Fibroblast of peridontal ligament (primary cell): ENCODE results near the gene CETP.
A peak's percentile ranks its signal among the peaks of the same experiment; 100 is the strongest.
"Not testable (repeated sequence)": the region's sequence is repeated elsewhere in the genome, so short reads cannot be mapped to it uniquely, and the experiment has no call there.

Source experiments
- DNase-seq: peaks from one replicate; pipeline ENCODE4 v3.0.0-alpha.2; 2010; ENCODE audit errors: extremely low read depth

Gene CETP

DNA sequence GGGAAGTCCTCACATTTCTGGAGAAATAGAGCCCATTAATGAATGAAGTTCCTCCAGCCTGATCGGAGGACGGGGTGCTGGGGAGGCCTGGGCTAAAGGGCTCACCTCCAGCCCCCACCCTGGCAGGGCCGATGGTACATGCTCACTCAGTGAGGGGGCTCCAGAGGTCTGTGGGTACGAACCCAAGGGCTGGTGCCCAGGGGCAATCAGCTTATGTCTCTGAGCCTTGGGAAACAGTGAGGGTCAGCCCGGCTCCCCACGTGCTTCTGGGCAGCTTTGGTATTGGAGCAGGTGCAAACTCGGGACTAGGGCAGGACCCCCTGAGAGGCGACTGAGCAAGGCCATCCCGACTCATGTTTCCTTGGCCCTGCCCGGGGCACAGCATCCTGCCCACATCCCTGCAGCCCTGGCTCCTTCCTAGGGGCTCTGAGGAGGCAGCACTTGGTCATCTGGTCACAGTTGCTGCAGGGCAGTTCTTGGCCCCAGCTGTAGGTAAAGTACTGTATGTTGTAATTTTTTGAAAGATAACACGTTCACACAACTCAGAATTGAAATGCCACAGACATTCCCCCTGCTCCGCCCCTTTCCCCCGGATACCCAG lies 969 bp upstream of the CETP start:
- no peak for DNase-seq

DNA sequence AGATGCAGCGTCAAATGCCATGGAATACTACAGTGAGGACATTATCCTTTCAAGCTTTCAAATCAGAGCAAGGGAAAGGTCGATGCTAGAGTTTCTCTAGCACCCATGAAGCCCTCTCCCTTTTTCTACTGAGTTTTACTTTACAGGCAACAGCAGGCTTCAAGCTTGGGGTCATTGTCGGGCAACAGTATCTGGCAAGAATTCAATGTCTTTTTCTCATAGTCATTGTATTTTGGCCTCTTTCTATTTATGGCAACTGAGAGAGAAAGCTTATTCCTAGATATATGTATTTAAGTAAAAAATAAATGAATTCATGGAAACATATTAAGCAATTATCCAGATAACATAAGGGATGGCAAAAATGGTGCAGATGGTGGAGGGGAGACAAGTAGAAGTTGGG lies 364 bp upstream of the CETP start:
- DNase-seq: peak; percentile 69

DNA sequence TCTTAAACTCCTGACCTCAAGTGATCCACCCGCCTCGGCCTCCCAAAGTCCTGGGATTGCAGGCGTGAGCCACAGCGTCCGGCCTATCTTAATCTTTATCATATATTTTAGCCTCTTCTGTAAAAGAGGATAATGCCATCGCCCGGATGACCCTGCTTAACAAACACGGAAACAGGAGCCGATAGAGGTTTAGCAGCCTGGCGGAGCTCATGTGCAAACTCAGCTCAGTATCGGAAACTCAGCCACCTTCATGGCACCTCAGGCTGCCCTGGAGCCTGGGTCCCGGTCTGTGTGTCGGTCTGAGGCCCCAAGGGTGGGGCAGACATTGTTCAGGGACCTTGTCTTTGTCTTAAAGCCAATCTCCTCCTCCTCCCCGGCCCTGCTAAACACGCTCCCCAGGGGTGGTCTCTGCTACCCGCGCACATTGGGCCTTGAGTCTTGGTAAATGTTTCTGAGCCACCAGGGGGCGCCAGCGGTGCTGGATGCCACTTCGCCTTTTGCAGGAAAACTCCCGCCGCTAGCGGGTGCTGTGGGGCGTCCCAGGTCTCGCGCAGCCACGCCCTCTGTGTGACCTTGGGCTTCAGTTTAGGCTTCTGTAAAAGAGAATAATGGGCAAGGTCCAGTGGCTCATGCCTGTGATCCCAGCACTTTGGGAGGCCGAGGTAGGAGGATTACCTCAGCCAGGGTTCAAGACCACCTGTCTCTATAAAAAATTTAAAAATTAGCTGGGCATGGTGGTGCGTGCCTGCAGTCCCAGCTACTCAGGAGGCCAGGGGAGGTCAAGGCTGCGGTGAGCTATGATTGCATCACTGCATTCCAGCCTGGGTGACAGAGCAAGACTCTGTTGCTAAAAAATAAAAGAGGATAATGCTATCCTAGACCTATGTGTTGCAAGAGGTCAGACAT lies 2.7 kb downstream of the CETP start:
- peak; percentile 79 for DNase-seq

DNA sequence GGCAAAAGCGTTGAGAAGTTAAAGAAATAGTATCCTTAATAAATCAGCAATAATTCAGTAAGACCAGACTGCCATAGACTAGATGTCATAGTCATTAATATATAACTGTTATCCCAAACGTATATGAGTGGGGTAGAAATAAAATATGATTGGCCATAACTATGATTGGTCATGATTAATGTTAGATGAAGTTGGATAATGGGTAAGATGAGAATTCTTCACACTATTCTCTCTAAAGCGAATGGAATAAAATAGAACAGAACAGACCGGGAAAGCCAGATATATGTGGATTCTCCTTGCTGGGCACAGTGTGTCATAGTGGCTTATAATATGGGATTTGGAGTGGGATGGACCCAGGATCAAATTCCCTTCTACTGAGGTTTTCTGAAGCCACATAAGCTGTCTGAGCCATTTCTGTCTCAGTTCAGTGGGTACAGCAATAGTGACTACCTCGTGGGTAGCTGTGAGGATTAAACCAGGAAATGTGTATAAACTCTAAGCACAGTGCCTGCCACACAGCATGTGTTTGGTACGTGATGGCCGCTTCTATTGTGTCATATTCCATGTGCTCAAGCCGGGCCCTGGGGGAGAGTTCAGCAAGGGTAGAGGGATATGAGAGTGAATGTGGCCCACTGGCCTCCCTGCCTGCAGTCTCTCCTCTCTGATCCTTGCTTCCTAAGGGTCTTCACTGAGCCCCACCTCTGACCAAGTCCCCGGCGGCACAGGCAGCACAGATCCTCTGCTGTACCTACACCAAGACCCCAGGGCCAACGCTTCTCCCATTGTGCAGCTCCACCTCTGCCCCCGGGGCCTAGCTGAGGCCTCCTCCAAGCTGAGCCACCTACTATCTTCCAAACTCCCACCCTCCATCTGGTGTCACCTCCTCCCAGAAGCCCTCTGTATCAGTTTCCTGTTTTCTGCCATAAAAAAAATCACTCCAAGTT lies 3.7 kb downstream of the CETP start:
- no peak for DNase-seq

DNA sequence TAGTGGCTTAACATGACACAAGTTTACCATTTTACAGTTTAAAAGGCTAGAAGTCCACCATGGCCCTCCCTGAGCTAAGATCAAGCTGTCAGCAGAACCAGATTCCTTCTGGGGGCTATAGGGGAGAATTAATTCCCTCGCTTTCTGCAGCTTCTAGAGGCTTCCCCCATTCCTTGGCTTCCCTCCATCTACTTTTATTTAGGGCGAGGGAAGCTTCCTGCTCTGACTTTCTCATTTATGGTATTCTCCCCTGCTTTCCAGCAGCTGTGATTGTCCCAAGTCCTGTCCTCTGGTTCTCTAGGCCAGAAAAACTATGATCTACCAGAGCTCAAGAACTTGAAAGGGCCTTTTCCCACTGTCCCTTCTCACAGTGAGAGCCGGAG lies 4.3 kb downstream of the CETP start:
- no peak for DNase-seq

DNA sequence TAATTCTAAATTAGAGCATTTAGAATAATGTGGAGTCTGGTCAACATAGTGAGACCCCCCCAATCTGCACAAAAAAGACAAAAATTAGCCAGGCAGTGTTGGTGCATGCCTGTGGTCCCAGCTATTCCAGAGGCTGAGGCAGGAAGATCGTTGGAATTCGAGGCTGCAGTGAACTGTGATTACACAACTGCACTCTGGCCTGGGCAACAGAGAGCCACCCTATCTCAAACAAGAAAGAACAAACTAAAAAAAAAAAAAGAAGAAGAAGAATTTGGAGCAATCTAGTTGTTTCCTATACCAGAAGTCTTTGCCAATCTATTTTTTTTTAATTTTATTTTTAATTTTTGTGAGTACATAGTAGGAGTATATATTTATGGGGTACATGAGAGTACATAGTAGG lies 6.0 kb downstream of the CETP start:
- DNase-seq: peak; percentile 53

DNA sequence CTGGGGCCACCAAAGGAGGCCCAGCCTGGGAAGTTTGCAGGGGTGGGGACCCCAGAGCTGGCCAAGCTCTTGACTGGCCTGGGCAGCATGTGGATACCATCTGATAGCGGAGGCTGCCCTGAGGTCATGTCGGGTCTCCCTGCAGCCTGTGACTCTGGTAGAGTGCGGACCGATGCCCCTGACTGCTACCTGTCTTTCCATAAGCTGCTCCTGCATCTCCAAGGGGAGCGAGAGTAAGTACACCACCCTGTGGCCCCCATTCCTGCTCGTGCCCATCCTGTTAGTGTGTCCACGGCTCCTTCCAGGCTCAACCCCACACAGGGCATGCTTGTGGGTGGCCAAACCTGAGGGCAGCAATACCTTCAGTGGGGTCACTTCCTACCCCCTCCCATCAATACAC lies 8.0 kb downstream of the CETP start:
- no peak for DNase-seq

DNA sequence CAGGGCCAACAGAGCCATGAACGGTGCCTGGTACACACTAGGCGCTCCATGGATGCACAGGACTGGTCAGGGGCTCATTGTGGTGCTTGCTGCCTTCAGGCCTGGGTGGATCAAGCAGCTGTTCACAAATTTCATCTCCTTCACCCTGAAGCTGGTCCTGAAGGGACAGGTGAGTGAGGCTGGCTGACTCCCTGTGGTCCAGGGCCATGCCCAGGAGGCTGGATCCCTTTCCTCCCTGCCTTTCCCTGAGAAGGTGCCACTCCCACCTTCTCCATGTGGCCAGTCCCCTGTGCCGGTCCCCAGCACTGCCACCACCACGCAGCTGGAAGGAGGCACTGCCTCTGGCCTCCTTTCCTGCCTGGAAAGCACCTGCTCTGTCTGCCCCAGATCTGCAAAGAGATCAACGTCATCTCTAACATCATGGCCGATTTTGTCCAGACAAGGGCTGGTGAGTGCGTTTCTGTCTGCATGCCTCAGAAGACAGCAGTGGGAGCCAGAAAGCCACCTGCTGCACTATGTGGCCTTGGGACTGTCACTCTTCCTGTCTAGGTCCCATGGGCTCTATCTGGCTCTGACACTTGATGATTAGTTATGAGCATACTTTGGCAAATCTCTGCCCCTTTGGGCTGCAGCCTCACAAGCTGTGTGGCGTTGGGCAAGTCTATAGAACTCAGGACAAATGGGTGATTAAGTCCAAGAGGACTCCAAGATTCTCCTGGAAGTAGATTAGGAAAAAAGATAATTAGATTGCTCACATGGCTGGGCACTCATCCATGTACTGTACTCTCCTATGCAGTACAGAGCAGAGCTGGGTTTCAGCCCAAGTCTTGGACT lies 9.4 kb downstream of the CETP start:
- DNase-seq: peak; percentile 50

DNA sequence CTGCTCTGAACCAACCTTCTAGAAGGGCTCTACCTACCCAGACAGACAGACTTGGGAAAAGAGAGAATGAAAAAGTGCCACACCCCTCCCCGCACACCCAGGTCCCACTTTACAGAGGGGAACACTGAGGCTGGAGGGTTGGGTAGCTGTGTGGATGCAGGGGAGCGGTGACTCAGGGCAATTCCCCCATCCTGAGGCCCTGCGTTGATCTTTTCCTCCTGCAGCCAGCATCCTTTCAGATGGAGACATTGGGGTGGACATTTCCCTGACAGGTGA lies 10.0 kb downstream of the CETP start:
- no peak for DNase-seq

DNA sequence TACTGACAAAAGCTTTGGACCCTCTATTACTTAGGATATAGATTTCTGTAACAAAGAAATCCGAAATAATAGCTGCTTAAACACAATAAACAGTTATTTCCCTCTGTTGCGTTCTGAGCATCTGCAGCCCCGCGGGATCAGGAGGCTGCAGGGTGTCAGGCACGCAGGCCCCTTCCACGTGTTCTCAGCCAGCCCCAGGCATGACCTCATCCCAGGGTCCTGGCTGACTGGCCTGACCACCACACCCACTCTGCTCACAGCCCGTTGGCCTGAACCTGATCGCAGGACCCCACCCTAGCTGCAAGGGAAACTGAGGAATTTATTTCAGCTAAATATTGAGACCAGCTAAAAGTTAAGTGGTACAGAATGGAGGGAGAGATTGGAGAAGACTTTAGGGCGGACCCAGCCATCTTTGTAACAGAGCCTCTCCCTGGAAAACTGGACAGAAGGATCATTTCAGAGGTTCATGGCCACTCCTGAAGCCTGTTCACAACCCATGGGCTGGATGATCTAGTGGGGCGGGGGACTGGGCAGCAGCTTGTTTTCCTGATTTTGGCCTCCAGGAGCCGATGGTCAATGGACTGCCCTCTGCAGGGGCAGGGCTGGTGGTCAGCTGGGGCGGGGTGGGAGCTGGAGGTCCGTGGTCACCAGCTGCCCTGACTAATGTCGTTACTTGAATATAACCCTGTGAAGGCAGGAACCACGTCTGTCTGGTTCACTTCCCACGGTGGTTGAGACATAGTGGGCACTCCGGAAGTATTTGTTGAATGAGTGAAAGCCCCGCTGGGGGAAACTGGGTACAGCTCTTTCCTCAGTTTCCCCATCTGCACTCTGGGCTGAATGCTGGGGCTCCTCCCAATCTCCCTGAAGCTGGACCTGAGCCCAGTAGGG lies 10.9 kb downstream of the CETP start:
- DNase-seq: no peak

DNA sequence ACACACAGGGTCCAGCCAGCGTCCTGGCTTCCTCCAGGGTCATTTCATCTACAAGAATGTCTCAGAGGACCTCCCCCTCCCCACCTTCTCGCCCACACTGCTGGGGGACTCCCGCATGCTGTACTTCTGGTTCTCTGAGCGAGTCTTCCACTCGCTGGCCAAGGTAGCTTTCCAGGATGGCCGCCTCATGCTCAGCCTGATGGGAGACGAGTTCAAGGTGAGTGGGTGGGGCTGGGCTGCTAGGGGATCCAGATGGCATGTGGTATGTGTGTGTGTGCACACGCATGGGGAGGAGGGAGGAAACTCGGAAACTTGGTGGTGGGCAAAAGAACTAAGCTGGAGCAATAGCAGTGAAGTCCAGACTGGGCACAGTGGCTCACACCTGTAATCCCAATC lies 11.5 kb downstream of the CETP start:
- DNase-seq: no peak

DNA sequence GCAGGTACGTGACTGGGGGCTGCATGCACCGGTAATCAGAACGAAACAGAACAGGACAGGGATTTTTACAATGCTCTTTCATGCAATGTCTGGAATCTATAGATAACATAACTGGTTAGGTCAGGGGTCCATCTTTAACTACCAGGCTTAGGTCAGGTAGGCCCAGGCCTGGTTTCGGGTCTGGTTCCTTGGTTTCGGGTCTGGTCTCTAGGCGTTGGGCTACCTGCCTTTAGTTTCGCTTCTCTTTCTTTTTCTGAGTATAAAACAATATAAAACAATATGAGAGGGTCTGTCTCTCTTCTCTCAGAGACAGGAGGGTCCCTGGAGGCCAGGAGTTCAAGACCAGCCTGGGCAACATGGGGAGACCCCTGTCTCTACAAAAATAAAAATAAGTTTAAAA lies 12.1 kb downstream of the CETP start:
- not testable (repeated sequence) for DNase-seq

DNA sequence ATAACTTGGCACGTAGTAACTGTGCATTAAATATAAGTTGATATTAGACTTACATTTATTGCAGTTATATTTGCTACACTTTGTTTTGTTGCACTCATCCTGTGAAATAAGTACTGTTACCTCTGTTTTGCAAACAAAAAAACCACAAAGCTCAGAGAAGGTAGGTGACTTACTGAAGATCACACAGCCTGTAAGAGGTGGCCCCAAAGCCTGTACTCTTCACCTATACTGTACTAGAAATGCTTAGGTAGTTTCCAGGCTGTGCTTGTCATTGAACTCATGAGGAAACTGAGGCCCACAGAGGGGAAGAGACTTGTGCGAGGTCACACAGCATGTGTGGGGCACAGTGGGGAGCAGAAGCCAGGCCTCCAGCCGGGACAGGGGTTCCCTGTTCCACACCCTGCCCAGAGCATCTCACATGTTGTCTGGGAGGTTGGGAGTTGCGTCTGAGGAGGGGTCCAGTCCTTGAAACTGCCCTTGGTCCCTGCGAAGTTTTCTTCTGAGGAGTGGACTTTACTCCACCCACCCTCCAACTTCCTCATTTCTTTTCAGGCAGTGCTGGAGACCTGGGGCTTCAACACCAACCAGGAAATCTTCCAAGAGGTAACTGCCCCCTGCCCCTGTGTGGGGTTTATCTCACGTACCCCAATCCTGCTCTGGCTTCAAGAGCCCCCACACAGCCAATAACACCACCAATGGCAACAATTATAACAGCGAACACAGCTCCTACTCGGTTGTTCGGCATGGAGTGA lies 13.0 kb downstream of the CETP start:
- DNase-seq: no peak

DNA sequence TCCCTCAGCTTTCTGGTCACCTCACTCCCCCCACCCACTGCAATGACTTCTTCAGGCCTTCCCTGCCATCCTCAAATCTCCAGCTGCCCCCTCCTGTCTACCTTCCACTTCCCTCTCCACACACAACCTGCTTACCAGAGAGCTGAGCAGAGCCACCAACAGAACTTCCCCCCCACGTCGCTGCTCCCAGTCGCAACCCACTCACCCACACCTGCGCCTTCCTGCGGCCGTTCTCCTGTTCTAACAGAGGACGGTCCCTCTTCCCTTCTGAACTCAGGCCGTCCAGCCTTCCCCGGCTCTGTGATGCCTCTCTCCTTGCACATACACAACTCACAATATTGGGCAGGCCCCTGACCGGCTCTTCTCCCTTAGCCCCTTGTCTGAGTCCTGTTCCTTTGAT lies 14.0 kb downstream of the CETP start:
- no peak for DNase-seq

DNA sequence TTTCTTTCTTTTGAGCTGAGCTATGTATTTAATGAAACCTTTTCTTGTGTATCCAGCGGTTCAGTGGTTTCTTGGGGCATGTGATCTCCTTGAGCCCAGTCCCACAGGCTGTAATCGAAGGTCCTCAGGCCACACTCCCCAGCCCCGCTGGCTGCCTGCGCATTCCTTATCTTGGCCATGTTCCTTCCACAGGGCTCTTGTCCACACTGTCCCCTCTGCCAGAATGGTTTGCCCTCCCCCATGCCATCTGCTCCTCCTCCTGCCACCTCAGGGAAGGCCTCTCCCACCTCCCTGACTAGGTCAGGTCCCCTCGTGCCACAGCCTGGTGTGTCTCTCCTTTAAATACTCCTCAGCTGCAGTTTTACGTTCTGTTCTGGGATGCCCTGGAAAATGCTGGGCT lies 15.5 kb downstream of the CETP start:
- no peak for DNase-seq

DNA sequence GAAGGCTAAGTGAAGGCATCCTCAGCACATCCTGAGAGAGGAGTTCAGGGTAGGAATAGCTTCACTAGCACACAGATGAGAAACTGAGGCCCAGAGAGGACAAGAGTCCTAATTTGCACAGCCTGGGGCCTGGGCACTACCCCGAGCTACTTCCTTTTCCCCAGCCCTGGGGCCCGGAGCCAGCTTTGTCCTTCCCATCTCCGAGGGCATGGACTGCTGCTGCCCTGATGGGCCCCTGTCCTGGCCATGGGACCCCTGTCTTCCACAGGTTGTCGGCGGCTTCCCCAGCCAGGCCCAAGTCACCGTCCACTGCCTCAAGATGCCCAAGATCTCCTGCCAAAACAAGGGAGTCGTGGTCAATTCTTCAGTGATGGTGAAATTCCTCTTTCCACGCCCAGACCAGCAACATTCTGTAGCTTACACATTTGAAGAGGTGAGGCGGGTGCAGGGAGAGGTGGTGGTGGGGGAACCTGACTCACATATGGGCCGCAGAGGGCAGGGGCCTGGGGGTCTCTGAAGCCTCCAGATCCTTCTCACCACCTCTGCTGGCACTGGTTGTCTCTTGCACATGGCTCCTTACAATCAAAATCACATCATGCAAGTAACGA lies 16.2 kb downstream of the CETP start:
- DNase-seq: no peak

DNA sequence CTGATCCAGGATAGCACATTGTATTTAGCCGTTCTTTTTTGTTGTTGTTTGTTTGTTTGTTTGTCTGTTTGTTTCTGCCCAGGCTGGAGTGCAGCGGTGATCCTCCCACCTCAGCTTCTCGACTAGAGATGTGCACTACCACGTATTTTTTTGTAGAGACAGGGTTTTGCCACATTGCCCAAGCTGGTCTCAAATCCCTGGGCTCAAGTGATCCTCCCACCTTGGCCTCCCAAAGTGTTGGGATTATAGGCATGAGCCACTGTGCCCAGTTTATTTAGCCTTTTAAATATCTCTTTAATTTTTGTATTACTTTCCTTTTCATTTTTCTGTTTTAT lies 18.4 kb downstream of the CETP start:
- DNase-seq: no peak

DNA sequence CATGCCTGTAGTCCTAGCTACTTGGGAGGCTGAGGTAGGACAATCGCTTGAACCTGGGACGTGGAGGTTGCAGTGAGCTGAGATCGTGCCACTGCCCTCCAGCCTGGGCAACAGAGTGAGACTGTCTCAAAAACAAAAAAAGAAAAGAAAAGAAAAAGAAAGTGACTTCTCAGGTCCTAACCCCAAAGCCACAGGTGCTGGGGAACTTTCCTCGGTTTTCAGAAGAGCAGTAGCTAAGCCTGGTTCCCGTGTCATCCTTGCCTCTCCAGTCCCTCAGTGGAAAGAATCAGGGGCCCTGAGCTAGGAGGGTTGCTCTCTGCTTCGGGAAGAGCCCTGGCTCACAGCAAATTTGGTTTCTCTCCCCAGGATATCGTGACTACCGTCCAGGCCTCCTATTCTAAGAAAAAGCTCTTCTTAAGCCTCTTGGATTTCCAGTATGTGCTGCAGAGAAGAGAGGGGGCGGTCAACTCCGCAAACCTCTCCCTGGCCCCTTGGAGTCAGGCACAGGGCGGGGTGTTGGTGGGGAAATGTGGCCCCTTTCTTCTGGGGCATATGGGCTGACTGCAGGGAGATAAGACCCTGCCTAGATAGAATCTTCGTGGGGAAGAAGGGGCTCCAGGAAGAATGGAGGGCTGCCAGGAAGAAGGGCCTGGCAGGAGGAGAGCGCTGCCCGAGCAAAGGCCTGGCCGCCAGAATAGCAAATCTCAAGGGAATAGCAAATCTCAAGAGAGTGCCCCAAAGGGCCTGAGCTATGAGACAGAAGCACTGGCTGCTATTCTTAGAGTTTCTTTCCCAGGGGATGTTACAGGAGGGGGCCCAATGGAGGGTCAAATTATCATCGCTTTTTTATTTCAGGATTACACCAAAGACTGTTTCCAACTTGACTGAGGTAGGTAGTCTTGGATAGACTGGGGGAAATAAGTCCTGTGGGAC lies 19.3 kb downstream of the CETP start:
- no peak for DNase-seq
